Kidney epithelial cell (primary cell): ENCODE data around the gene LARGE2. TPM values are rescaled to one million over a fixed set of nuclear protein-coding genes. Genes with fewer than 3 reads are reported as not detected.

ENCODE experiments used
- DNase-seq: peaks from one replicate; pipeline ENCODE4 v3.0.0-alpha.2; 2010; ENCODE audit warnings: low read depth
- H3K27me3 ChIP-seq: 2 replicates; pipeline ENCODE4 v1.6.0; 2011; ENCODE audit warnings: low read length; ENCODE audit not compliant: control insufficient read depth, insufficient read depth
- H3K36me3 ChIP-seq: 2 replicates; pipeline ENCODE4 v1.5.1; 2011; ENCODE audit warnings: low read length; ENCODE audit not compliant: control insufficient read depth, insufficient read depth
- H3K4me3 ChIP-seq: 2 replicates; pipeline ENCODE4 v1.5.1; 2011; ENCODE audit warnings: low read depth, mild to moderate bottlenecking, control low read depth, low read length
- CTCF ChIP-seq: IDR thresholded peaks from 2 replicates; pipeline ENCODE4 v1.5.1; 2011; ENCODE audit warnings: mild to moderate bottlenecking, moderate library complexity, low read length, control low read depth, inconsistent platforms; ENCODE audit not compliant: insufficient read depth, poor library complexity, severe bottlenecking
- total RNA-seq: library from RNA; depleted of rRNA; stranded (reverse); fragments of >200 nt; gene quantifications from 2 replicates; pipeline ENCODE4 v1.2.3, GENCODE V29; 2015

LARGE2 gene
- total RNA-seq, 1 donor from 2014 or later = 10.9 TPM

- DNase-seq = no peak
- no peak for TF ChIP-seq CTCF
- H3K27me3 ChIP-seq = peaks cover 3% of the 10 kb centered on the region
- no peak overlapping the region for H3K4me3 ChIP-seq
- H3K36me3 ChIP-seq = no peaks in the 10 kb centered on the region
These were observed 41.5 kb upstream of the LARGE2 start for GRCh38 chr11:45880772-45881570.

GRCh38 chr11:45881708-45882368, 40.6 kb upstream of the LARGE2 start:
- no peaks in the 10 kb centered on the region for H3K36me3 ChIP-seq
- H3K27me3 ChIP-seq = peaks cover 10% of the 10 kb centered on the region
- no peak overlapping the region for H3K4me3 ChIP-seq
- no peak for TF ChIP-seq CTCF
- no peak for DNase-seq

GRCh38 chr11:45884596-45885185, 37.8 kb upstream of the LARGE2 start:
- no peak overlapping the region for H3K4me3 ChIP-seq
- H3K27me3 ChIP-seq = peaks cover 11% of the 10 kb centered on the region
- no peak for TF ChIP-seq CTCF
- no peak for DNase-seq
- H3K36me3 ChIP-seq = no peaks in the 10 kb centered on the region

GRCh38 chr11:45885274-45885920, 37.1 kb upstream of the LARGE2 start, which contains the start of gene MAPK8IP1:
MAPK8IP1 (plus strand) TSS chr11:45885651; CDS start chr11:45885821, 170 bp downstream.
- no peak for DNase-seq
- no peak for TF ChIP-seq CTCF
- Histone ChIP-seq H3K36me3 (no peaks in the 10 kb centered on the region), H3K27me3 (peaks cover 11% of the 10 kb centered on the region), H3K4me3 (peak within 1 kb of the TSS; percentile 30)

GRCh38 chr11:45885921-45886721, 36.3 kb upstream of the LARGE2 start:
- peak overlapping the region; percentile 30 for H3K4me3 ChIP-seq
- peaks cover 11% of the 10 kb centered on the region for H3K27me3 ChIP-seq
- no peaks in the 10 kb centered on the region for H3K36me3 ChIP-seq
- DNase-seq = no peak
- no peak for TF ChIP-seq CTCF
